Hepatocyte (in vitro differentiated cells): ENCODE results near the gene FMN1. TPM values are rescaled to one million over a fixed set of nuclear protein-coding genes. Genes with fewer than 3 reads are reported as not detected.
A peak's percentile ranks its signal among the peaks of the same experiment; 100 is the strongest.

Experiments used
- DNase-seq: peaks from one replicate; pipeline ENCODE4 v3.0.0-alpha.2; 2016; ENCODE audit warnings: low spot score
- H2AFZ ChIP-seq: fragments of 200-600 bp; sonication (generic); 2 replicates; pipeline ENCODE4 v1.6.0; 2016; ENCODE audit warnings: antibody characterized with exemption, mild to moderate bottlenecking
- H3K27ac ChIP-seq: fragments of 200-600 bp; sonication (generic); 2 replicates; pipeline ENCODE4 v1.5.1; 2016; ENCODE audit warnings: mild to moderate bottlenecking
- H3K27me3 ChIP-seq: fragments of 200-600 bp; sonication (generic); 2 replicates; pipeline ENCODE4 v1.6.1; 2016
- H3K36me3 ChIP-seq: fragments of 200-600 bp; sonication (generic); replicated peaks from 2 replicates; pipeline ENCODE4 v1.5.1; 2016; ENCODE audit warnings: low read depth; ENCODE audit not compliant: insufficient read depth
- H3K4me1 ChIP-seq: fragments of 200-600 bp; sonication (generic); 2 replicates; pipeline ENCODE4 v1.5.1; 2016; ENCODE audit warnings: mild to moderate bottlenecking, moderate library complexity; ENCODE audit not compliant: insufficient read depth
- H3K4me2 ChIP-seq: fragments of 200-600 bp; sonication (generic); 2 replicates; pipeline ENCODE4 v1.6.0; 2016
- H3K4me3 ChIP-seq: fragments of 200-600 bp; sonication (generic); 2 replicates; pipeline ENCODE4 v1.5.1; 2016; ENCODE audit warnings: mild to moderate bottlenecking
- H3K79me2 ChIP-seq: fragments of 200-600 bp; sonication (generic); 2 replicates; pipeline ENCODE4 v1.6.0; 2017; ENCODE audit warnings: mild to moderate bottlenecking
- H3K9me2 ChIP-seq: fragments of 200-600 bp; sonication (generic); replicated peaks from 2 replicates; pipeline ENCODE4 v1.6.0; 2017; ENCODE audit warnings: mild to moderate bottlenecking; ENCODE audit not compliant: insufficient read depth
- H3K9me3 ChIP-seq: fragments of 200-600 bp; sonication (generic); 2 replicates; pipeline ENCODE4 v1.5.1; 2016; ENCODE audit warnings: low read depth, mild to moderate bottlenecking
- H4K20me1 ChIP-seq: fragments of 200-600 bp; sonication (generic); 2 replicates; pipeline ENCODE4 v1.6.0; 2016; ENCODE audit warnings: mild to moderate bottlenecking; ENCODE audit not compliant: insufficient read depth, poor library complexity, severe bottlenecking
- CTCF ChIP-seq: fragments of 200-600 bp; sonication (generic); IDR thresholded peaks from 2 replicates; pipeline ENCODE4 v1.5.1; 2016; ENCODE audit warnings: antibody characterized with exemption, mild to moderate bottlenecking; ENCODE audit not compliant: poor library complexity
- EZH2 ChIP-seq: fragments of 200-600 bp; sonication (generic); IDR thresholded peaks from 2 replicates; pipeline ENCODE4 v1.6.1; 2016; ENCODE audit warnings: antibody characterized with exemption, mild to moderate bottlenecking, borderline replicate concordance
- EZH2phosphoT487 ChIP-seq: fragments of 200-600 bp; sonication (generic); IDR thresholded peaks from one replicate; pipeline ENCODE4 v1.6.1; 2018; ENCODE audit warnings: antibody characterized with exemption, mild to moderate bottlenecking, low read depth, moderate library complexity; ENCODE audit not compliant: unreplicated experiment, severe bottlenecking
- WGBS: methylation state at CpG from one replicate; pipeline ENCODE4 v1.1.6; 2016; ENCODE audit warnings: low lambda C conversion rate; ENCODE audit errors: missing lambda C conversion rate; 5-methylcytosine and 5-hydroxymethylcytosine counted together
- polyA plus RNA-seq: library from polyadenylated mRNA; unstranded; fragments of >200 nt; fragmentation: Nextera tagmentation; extraction: Ambion mirVana; gene quantifications from 2 replicates; pipeline ENCODE4 v1.2.1, GENCODE V29; 2016
- total RNA-seq: library from RNA; depleted of rRNA; stranded (reverse); fragments of >200 nt; gene quantifications from 2 replicates; pipeline ENCODE4 v1.2.3, GENCODE V29; 2014

FMN1 gene
- total and polyA plus RNA-seq, 2 experiments from 2014 or later, result 0.07 to 0.70 TPM

GRCh38 chr15:32994810-32995424, 199.6 kb downstream of the FMN1 start:
- peaks cover 3% of the 10 kb centered on the region for H3K27me3 ChIP-seq
- WGBS, result 97% methylated on average over 1 of the region's 1 CpG
- no peaks in the 10 kb centered on the region for H3K36me3 ChIP-seq
- H3K4me3 ChIP-seq, result no peak overlapping the region
- H2AFZ ChIP-seq, result no peak overlapping the region
- no peaks in the 10 kb centered on the region for H3K9me2 ChIP-seq
- DNase-seq, result peak; percentile 30
- no peaks in the 10 kb centered on the region for H4K20me1 ChIP-seq
- no peak overlapping the region for H3K4me2 ChIP-seq
- TF ChIP-seq CTCF (peak; percentile 69), EZH2phosphoT487 (no peak), EZH2 (no peak)
- H3K9me3 ChIP-seq, result no peaks in the 10 kb centered on the region
- H3K27ac ChIP-seq, result no peak overlapping the region
- H3K79me2 ChIP-seq, result no peaks in the 10 kb centered on the region
- H3K4me1 ChIP-seq, result no peaks in the 10 kb centered on the region

- no peak overlapping the region for H2AFZ ChIP-seq
- no peaks in the 10 kb centered on the region for H3K79me2 ChIP-seq
- TF ChIP-seq CTCF, result peak; percentile 39
- TF ChIP-seq EZH2phosphoT487, result no peak
- H3K9me2 ChIP-seq, result no peaks in the 10 kb centered on the region
- H3K9me3 ChIP-seq, result no peaks in the 10 kb centered on the region
- no peak overlapping the region for H3K4me2 ChIP-seq
- peak; percentile 11 for DNase-seq
- no peak overlapping the region for H3K27ac ChIP-seq
- peaks cover 3% of the 10 kb centered on the region for H3K27me3 ChIP-seq
- no peak overlapping the region for H3K4me3 ChIP-seq
- H3K36me3 ChIP-seq, result no peaks in the 10 kb centered on the region
- no peaks in the 10 kb centered on the region for H3K4me1 ChIP-seq
- H4K20me1 ChIP-seq, result no peaks in the 10 kb centered on the region
Observed at GRCh38 chr15:32993285-32993684, 201.2 kb downstream of the FMN1 start.

GRCh38 chr15:32991619-32992111, 202.8 kb downstream of the FMN1 start:
- no peak overlapping the region for H3K27ac ChIP-seq
- no peaks in the 10 kb centered on the region for H3K79me2 ChIP-seq
- DNase-seq, result no peak
- no peak overlapping the region for H3K4me2 ChIP-seq
- H3K9me3 ChIP-seq, result no peaks in the 10 kb centered on the region
- no peaks in the 10 kb centered on the region for H3K9me2 ChIP-seq
- TF ChIP-seq EZH2 (no peak), CTCF (no peak), EZH2phosphoT487 (no peak)
- H3K27me3 ChIP-seq, result no peaks in the 10 kb centered on the region
- WGBS, result 64% methylated on average over 7 of the region's 7 CpGs
- no peaks in the 10 kb centered on the region for H4K20me1 ChIP-seq
- H3K4me1 ChIP-seq, result no peaks in the 10 kb centered on the region
- no peak overlapping the region for H3K4me3 ChIP-seq
- no peak overlapping the region for H2AFZ ChIP-seq
- H3K36me3 ChIP-seq, result no peaks in the 10 kb centered on the region

- Histone ChIP-seq H3K4me1 (no peaks in the 10 kb centered on the region), H3K36me3 (no peaks in the 10 kb centered on the region), H4K20me1 (no peaks in the 10 kb centered on the region), H3K79me2 (no peaks in the 10 kb centered on the region), H3K9me2 (no peaks in the 10 kb centered on the region), H2AFZ (no peak overlapping the region), H3K27me3 (no peaks in the 10 kb centered on the region), H3K4me3 (no peak overlapping the region), H3K9me3 (no peaks in the 10 kb centered on the region), H3K4me2 (no peak overlapping the region), H3K27ac (no peak overlapping the region)
- WGBS, result 80% methylated on average over 4 of the region's 4 CpGs
- TF ChIP-seq EZH2, result no peak
- TF ChIP-seq EZH2phosphoT487, result no peak
- TF ChIP-seq CTCF, result no peak
- DNase-seq, result no peak
Observed at GRCh38 chr15:32990071-32990470, 204.4 kb downstream of the FMN1 start.
